Type B pancreatic cell (in vitro differentiated cells): ENCODE data around the gene KCNQ2. TPM values are rescaled to one million over a fixed set of nuclear protein-coding genes. Genes with fewer than 3 reads are reported as not detected.

Experiments used
- DNase-seq: peaks from one replicate; pipeline ENCODE4 v3.0.0; 2021; ENCODE audit warnings: mixed read lengths; ENCODE audit not compliant: unreplicated experiment; ENCODE audit errors: extremely low spot score
- H3K27ac Mint-ChIP-seq: 2 replicates; pipeline ENCODE4 v1.8.0; 2021; ENCODE audit warnings: mild to moderate bottlenecking, mixed read lengths
- H3K27me3 Mint-ChIP-seq: 2 replicates; pipeline ENCODE4 v1.8.0; 2021; ENCODE audit warnings: mixed read lengths
- H3K36me3 Mint-ChIP-seq: 2 replicates; pipeline ENCODE4 v1.8.0; 2021; ENCODE audit warnings: mixed read lengths
- H3K4me1 Mint-ChIP-seq: one replicate; pipeline ENCODE4 v1.8.0; 2021; ENCODE audit warnings: mixed read lengths; ENCODE audit not compliant: unreplicated experiment
- H3K4me3 Mint-ChIP-seq: 2 replicates; pipeline ENCODE4 v1.8.0; 2021; ENCODE audit warnings: mild to moderate bottlenecking, mixed read lengths
- H3K9me3 Mint-ChIP-seq: 2 replicates; pipeline ENCODE4 v1.8.0; 2021; ENCODE audit warnings: mixed read lengths
- total RNA-seq: library from RNA; stranded (reverse); gene quantifications from 2 replicates; pipeline ENCODE4 v1.2.1, GENCODE V29; 2021; ENCODE audit warnings: low replicate concordance
- TF ChIP-seq, protein P1 (sequence below): fragments of 200-600 bp; sonication (generic); conservative IDR thresholded peaks from 2 replicates; pipeline ENCODE4 v1.5.0; 2021; ENCODE audit warnings: antibody characterized with exemption, mild to moderate bottlenecking

KCNQ2 gene
- total RNA-seq, 1 donor from 2014 or later = 47.3 TPM

- Mint-ChIP-seq H3K27ac (no peak overlapping the region), H3K36me3 (no peaks in the 10 kb centered on the region)
These were observed 76.7 kb downstream of the KCNQ2 start for GRCh38 chr20:63395723-63396122.

GRCh38 chr20:63394920-63395455 is 77.5 kb downstream of the KCNQ2 start:
- Mint-ChIP-seq H3K27me3 (peaks cover 15% of the 10 kb centered on the region), H3K36me3 (no peaks in the 10 kb centered on the region), H3K4me3 (no peak overlapping the region), H3K9me3 (no peaks in the 10 kb centered on the region), H3K4me1 (peaks cover 4% of the 10 kb centered on the region), H3K27ac (no peak overlapping the region)
- TF ChIP-seq, protein P1, sequence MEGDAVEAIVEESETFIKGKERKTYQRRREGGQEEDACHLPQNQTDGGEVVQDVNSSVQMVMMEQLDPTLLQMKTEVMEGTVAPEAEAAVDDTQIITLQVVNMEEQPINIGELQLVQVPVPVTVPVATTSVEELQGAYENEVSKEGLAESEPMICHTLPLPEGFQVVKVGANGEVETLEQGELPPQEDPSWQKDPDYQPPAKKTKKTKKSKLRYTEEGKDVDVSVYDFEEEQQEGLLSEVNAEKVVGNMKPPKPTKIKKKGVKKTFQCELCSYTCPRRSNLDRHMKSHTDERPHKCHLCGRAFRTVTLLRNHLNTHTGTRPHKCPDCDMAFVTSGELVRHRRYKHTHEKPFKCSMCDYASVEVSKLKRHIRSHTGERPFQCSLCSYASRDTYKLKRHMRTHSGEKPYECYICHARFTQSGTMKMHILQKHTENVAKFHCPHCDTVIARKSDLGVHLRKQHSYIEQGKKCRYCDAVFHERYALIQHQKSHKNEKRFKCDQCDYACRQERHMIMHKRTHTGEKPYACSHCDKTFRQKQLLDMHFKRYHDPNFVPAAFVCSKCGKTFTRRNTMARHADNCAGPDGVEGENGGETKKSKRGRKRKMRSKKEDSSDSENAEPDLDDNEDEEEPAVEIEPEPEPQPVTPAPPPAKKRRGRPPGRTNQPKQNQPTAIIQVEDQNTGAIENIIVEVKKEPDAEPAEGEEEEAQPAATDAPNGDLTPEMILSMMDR = no peak
- no peak for DNase-seq

More at GRCh38 chr20:63395723-63396122, 76.7 kb downstream of the KCNQ2 start:
- H3K9me3 Mint-ChIP-seq = no peaks in the 10 kb centered on the region
- DNase-seq = no peak
- H3K27me3 Mint-ChIP-seq = peaks cover 19% of the 10 kb centered on the region
- H3K4me1 Mint-ChIP-seq = peaks cover 4% of the 10 kb centered on the region
- TF ChIP-seq, protein P1 = no peak
- H3K4me3 Mint-ChIP-seq = no peak overlapping the region

DNA sequence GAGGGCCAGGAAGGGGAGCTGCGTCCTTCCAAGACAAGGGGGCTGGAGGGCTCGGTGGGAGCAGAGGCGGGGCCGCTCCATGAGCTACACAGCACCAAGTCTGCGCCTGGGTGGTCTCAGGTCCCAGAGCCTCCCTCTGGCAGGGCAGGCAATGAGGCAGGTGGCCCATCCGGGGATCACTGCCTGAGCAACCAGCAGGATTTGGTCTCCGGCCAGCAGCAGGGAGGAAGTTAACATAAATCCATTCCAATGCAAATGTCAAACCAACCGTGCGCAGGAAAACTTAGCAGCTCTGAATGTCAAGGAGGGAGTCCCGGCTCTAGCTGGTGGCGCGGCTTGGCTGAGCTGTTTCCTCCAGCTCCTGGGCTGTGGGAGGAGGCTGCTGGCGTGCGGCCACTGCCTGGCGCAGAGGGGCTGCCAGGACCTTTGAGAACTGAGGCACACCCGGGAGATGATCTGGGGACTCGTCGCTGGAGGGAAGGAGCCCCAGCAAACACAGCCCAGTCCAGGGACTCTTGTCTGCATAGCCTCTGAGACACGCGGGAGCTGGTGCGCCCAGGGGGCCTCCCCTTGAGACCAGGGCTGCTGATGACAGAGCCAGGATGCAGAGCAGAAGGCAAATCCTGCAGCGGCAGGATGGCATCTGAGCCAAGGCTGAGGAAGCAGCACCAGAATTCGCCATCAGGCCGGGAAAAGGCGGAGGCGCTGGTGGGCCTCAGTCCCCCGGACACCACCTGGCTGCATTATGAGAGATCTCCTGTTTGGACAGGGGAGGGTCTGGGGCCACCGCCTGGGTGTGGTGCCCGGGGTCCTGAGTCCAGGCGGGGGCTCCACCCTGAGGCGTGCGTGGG is 78.2 kb downstream of the KCNQ2 start:
- no peak for DNase-seq
- no peaks in the 10 kb centered on the region for H3K9me3 Mint-ChIP-seq
- no peak overlapping the region for H3K27ac Mint-ChIP-seq
- H3K4me1 Mint-ChIP-seq = peaks cover 4% of the 10 kb centered on the region
- H3K36me3 Mint-ChIP-seq = no peaks in the 10 kb centered on the region
- TF ChIP-seq, protein P1 = no peak
- no peak overlapping the region for H3K4me3 Mint-ChIP-seq
- peaks cover 15% of the 10 kb centered on the region for H3K27me3 Mint-ChIP-seq

GRCh38 chr20:63393566-63393965 is 78.9 kb downstream of the KCNQ2 start:
- no peak overlapping the region for H3K4me3 Mint-ChIP-seq
- TF ChIP-seq, protein P1 = no peak
- no peaks in the 10 kb centered on the region for H3K9me3 Mint-ChIP-seq
- no peak for DNase-seq
- H3K36me3 Mint-ChIP-seq = no peaks in the 10 kb centered on the region
- peaks cover 15% of the 10 kb centered on the region for H3K27me3 Mint-ChIP-seq
- peaks cover 4% of the 10 kb centered on the region for H3K4me1 Mint-ChIP-seq
- H3K27ac Mint-ChIP-seq = no peak overlapping the region

DNA sequence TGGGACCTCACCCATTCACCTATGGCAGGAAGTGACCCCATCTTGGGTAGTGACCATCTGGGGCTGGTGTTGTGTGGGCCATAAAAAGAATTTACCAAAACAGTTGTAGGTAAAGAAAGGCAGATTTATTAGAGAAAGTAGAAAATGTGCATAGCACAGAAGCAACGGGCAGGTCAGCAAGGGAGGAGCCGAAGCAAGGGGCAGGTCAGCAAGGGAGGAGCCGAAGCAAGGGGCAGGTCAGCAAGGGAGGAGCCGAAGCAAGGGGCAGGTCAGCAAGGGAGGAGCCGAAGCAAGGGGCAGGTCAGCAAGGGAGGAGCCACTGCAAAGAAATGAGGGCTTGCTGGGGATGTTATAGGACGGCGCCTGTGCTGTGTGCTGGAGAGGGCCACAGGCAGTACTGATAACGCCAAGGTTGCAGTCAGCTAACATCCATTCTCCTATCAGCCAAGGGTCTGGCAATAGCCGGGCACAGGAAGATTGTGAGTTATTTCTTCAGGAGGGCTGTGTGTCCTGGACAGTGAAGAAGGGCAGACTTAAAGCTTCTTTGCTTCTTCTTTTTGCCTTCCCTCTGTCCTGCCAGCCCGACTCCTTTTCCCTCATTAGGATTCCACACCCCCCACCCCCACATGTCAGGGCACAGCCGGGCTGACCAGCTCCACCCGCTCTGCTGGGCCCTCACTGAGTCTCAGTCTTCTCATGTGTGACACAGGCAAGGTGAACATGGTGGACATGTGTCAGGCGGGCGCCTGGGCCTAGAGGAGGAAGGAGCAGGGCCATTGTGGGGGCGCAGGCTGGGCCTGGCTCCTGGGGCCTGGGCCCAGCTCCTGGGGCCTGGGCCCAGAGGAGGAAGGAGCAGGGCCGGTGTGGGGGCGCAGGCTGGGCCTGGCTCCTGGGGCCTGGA is 79.7 kb downstream of the KCNQ2 start:
- H3K4me3 Mint-ChIP-seq = no peak overlapping the region
- H3K27ac Mint-ChIP-seq = no peak overlapping the region
- peaks cover 4% of the 10 kb centered on the region for H3K4me1 Mint-ChIP-seq
- DNase-seq = no peak
- no peaks in the 10 kb centered on the region for H3K36me3 Mint-ChIP-seq
- H3K27me3 Mint-ChIP-seq = peaks cover 15% of the 10 kb centered on the region
- peaks cover 4% of the 10 kb centered on the region for H3K9me3 Mint-ChIP-seq
- TF ChIP-seq, protein P1 = no peak
